Right lobe of liver (tissue), 6 donors: ENCODE measurements around the gene MRGPRG. TPM values are rescaled to one million over a fixed set of nuclear protein-coding genes. Genes with fewer than 3 reads are reported as not detected.

ENCODE experiments used
- ATAC-seq, 4 donors: fragments of 200-7000 bp; cut with Tn5 transposase; one replicate each; pipeline ENCODE4 v1.9.1; 2020; ENCODE audit warnings: mild to moderate bottlenecking in 4 of 4, moderate library complexity in 4 of 4
- DNase-seq, 3 donors: peaks; one replicate each; pipeline ENCODE4 v3.0.0-alpha.2; 2020
- H3K27ac ChIP-seq, 3 donors: fragments of 200-600 bp; one replicate each; pipeline ENCODE4 v1.8.0; 2022
- H3K27me3 ChIP-seq, 2 donors: fragments of 200-600 bp; one replicate each; pipeline ENCODE4 v1.8.0; 2022
- H3K36me3 ChIP-seq, 4 donors: fragments of 200-600 bp; sonication (generic) in 1 of 4; one replicate each; pipeline versions ENCODE4 v1.5.1 to v1.8.0; 2017 to 2022; ENCODE audit warnings: control low read depth in 1 of 4
- H3K4me1 ChIP-seq, 4 donors: fragments of 200-600 bp; sonication (generic) in 1 of 4; one replicate each; pipeline versions ENCODE4 v1.5.1 to v1.8.0; 2017 to 2022; ENCODE audit warnings: control low read depth in 1 of 4
- H3K4me3 ChIP-seq, 3 donors: fragments of 200-600 bp; one replicate each; pipeline ENCODE4 v1.8.0; 2022
- H3K9me3 ChIP-seq, 4 donors: fragments of 200-600 bp; sonication (generic) in 1 of 4; one replicate each; pipeline versions ENCODE4 v1.5.1 to v1.8.0; 2017 to 2022; ENCODE audit warnings: control low read depth in 1 of 4
- POLR2A ChIP-seq: fragments of 450-650 bp; IDR thresholded peaks from one replicate; pipeline ENCODE4 v1.6.1; 2017; ENCODE audit warnings: antibody characterized with exemption, mild to moderate bottlenecking
- WGBS: methylation state at CpG from one replicate; pipeline ENCODE4 v1.1.6; 2018; ENCODE audit warnings: low coverage, low lambda C conversion rate; ENCODE audit not compliant: insufficient coverage; ENCODE audit errors: missing lambda C conversion rate; 5-methylcytosine and 5-hydroxymethylcytosine counted together
- intact Hi-C, 2 donors: fragments of 100-400 bp; cut with DNase I; formaldehyde crosslinking; loops; one replicate each; pipeline versions ENCODE4 v1.11.2 to v1.14.1; 2022
- total RNA-seq, 6 experiments: library from RNA; depleted of rRNA in 2 of 6; stranded (reverse); fragments of >200 nt in 2 of 6; fragmentation: NEBNext Ultra II Directional in 3 of 6; extraction: Animal tissue kit (Norgen Biotek cat#: 25700) in 3 of 6; gene quantifications; one replicate each; pipeline versions ENCODE4 v1.1.0 to v1.2.4, GENCODE V29; 2016 to 2023
- TF ChIP-seq, protein P1 (sequence below), 4 donors: fragments of 200-600 bp in 3 of 4; fragments of 450-650 bp in 1 of 4; IDR thresholded peaks; one replicate each; pipeline versions ENCODE4 v1.5.1 to v1.8.0; 2016 to 2022; ENCODE audit warnings: antibody characterized with exemption in 4 of 4, mild to moderate bottlenecking in 2 of 4
- donor health status: DM: no; HTN: yes; CAD: no.
- donor health status: DM: no; HTN: no; CAD: no.
- donor health status: DM: no; HTN: no; CAD: no.
- donor health status: DM: no; HTN: yes; CAD: no.
- donor health status: DM: no; HTN: yes; CAD: no.

Gene MRGPRG
- total RNA-seq, 6 experiments from 2014 or later = not detected

DNA sequence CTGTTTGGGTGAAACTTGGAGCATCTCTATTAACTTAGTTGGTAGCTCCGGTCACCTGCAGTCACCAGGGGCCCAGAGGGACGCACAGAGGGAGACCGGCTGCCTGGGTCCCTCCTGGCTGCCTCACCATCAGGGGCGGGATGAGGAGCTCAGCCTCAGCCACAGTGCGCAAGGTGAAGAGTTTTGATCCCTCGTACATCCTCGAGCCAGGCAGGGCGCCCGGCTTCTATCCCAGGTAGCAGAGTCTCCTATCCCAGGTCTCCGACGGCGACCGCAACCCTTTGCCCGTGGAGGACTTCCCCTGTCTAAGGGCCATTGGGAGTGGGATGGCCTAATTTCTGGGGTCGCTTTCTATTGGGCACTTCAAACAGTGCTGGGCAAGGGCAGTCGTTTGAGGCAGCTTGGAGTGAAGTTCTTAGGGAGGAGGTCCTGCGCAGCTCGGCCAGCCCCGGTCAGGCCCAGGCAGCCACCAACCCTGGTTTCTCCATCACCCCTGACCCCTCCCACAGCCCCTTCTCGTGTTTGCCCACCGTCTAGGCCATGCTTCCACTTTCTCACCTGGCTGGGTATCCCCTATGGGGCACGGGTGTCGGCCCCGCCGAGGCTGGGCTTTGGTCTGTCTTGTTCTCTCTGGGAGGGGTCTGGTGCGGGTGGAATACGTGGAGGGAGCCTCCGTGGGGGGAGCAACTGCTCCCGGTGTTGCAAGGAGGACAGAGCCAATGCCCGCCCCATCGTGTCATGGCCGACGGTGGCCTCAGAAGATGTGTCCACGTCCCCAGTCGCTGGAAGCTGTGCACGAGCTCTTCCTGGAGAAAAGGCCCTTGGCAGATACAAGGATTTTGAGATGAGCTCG is 3.6 kb upstream of the MRGPRG start:
- Histone ChIP-seq H3K4me3 (no peak overlapping the region), H3K27me3 (no peaks in the 10 kb centered on the region), H3K4me1 (no peaks in the 10 kb centered on the region), H3K9me3 (no peaks in the 10 kb centered on the region), H3K36me3 (no peaks in the 10 kb centered on the region), H3K27ac (no peak overlapping the region)
- intact Hi-C loops = loop anchor here in 1 of 2 donors (10.0 kb wide), 1 partner anchor 117 kb away; no protein-coding TSS in a partner anchor
- DNase-seq = peak in 2 of 3 donors; percentile 36 to 53
- 44% methylated on average over 22 of the region's 37 CpGs for WGBS
- TF ChIP-seq, protein P1, sequence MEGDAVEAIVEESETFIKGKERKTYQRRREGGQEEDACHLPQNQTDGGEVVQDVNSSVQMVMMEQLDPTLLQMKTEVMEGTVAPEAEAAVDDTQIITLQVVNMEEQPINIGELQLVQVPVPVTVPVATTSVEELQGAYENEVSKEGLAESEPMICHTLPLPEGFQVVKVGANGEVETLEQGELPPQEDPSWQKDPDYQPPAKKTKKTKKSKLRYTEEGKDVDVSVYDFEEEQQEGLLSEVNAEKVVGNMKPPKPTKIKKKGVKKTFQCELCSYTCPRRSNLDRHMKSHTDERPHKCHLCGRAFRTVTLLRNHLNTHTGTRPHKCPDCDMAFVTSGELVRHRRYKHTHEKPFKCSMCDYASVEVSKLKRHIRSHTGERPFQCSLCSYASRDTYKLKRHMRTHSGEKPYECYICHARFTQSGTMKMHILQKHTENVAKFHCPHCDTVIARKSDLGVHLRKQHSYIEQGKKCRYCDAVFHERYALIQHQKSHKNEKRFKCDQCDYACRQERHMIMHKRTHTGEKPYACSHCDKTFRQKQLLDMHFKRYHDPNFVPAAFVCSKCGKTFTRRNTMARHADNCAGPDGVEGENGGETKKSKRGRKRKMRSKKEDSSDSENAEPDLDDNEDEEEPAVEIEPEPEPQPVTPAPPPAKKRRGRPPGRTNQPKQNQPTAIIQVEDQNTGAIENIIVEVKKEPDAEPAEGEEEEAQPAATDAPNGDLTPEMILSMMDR (IDR thresholded peaks at IDR 0.05) = no peak
- TF ChIP-seq POLR2A = no peak
- no peak for ATAC-seq

DNA sequence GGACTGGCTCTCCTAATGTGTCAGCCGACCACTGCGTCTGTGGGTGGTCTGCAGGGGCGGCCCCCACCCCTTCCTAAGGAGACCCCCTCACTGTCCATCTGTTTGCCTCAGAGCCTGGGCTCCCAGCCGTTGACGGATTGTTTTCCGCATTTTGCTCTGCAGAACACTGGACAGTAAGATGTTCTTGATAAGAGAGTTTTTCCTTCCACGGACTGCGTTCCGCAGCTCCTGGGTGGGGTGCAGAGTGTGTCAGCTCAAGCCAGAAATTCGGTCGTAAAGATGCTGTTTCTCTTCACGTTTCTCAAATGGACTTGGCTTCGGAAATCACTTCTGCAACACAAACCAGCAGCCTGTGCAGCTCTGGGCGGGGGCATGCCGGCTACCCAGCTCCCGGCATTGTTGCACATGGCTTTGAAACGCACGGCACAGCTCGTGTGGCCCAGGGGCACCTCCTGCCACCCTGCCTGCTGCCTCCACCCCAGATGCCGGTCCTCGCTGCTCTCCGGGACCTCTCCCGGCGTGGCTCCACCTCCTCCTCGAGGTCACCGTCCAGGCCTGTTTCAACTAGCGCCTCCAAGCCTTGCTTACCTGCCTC is 2.9 kb upstream of the MRGPRG start:
- H3K36me3 ChIP-seq = no peaks in the 10 kb centered on the region
- H3K4me1 ChIP-seq = no peaks in the 10 kb centered on the region
- no peak for TF ChIP-seq POLR2A
- TF ChIP-seq, protein P1 (IDR thresholded peaks at IDR 0.05) = no peak
- intact Hi-C loops = loop anchor here in 1 of 2 donors (10.0 kb wide), 1 partner anchor 117 kb away; no protein-coding TSS in a partner anchor
- no peaks in the 10 kb centered on the region for H3K27me3 ChIP-seq
- DNase-seq = peak in 1 of 3 donors; percentile 36
- H3K9me3 ChIP-seq = no peaks in the 10 kb centered on the region
- ATAC-seq = no peak
- H3K27ac ChIP-seq = no peak overlapping the region
- WGBS = 42% methylated on average over 16 of the region's 27 CpGs
- H3K4me3 ChIP-seq = no peak overlapping the region

DNA sequence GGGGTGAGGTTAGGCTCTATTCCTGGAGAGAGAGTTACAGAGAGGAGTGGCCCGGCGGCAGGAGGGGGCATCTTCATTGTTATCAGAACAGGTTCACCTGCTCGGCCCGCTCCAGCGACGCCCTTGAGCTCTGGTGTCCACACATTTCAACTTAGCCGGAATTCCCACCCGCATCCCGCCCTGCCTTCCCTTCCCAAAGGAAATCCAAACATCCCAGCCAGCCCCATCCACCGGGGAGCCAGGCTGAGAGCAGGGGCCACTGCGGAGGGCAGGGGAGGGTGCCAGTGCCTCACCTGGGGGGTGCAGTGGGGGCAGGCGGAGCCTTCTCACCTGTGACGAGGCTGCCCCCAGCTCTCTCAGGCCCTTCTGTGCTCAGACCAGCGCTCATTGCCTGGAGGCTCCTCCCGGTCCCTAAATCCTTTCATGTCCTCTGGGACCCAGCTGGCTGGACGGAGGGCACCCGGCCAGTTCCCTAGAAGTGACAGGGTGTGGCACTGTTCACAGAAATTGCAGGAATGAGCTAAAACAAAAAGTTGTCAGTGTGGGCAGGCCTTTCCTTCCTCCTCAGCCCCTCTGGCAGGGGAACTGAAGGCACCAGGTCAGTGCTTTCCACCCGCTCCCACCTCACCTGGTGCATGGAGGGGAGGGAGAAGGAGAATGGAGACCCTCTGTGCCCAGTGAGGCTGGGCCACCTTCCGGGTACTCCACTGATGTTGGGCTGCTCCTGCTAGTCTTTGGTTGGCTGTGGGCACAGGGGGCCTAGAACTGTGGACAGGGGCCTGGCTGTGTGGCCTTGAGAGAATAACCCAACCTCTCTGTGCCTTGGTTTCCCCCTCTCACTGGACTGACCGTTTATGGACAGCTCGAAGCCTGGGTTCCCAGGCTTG is 2.2 kb upstream of the MRGPRG start:
- Histone ChIP-seq H3K27ac (no peak overlapping the region), H3K9me3 (no peaks in the 10 kb centered on the region), H3K27me3 (no peaks in the 10 kb centered on the region), H3K36me3 (no peaks in the 10 kb centered on the region), H3K4me1 (no peaks in the 10 kb centered on the region), H3K4me3 (no peak overlapping the region)
- TF ChIP-seq, protein P1 (IDR thresholded peaks at IDR 0.05) = no peak
- TF ChIP-seq POLR2A = no peak
- WGBS = 29% methylated on average over 10 of the region's 21 CpGs
- ATAC-seq (no peak), DNase-seq (peak in 1 of 3 donors; percentile 40)
- intact Hi-C loops = loop anchor here in 1 of 2 donors (10.0 kb wide), 1 partner anchor 116 kb away; no protein-coding TSS in a partner anchor

DNA sequence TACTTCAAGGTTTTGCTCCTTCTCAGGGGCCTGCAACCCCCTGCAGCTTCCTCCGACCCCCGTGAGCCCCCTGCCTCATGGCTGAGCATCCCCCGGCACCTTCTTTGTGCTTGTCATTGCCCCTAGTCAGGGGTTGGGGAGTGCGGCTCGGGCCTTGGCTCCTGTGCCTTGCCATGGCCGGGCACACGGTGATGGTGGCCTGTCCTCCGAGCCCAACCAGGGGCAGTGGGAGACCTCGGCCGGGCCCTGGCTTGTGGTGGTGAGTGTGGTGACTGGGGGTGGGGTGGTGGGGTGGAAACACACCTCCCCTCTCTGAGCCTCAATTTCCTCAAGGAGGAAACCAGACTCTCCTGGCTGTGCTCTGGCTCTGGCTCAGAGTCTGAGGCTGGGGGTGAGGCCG is 1.5 kb upstream of the MRGPRG start:
- H3K9me3 ChIP-seq = no peaks in the 10 kb centered on the region
- no peaks in the 10 kb centered on the region for H3K36me3 ChIP-seq
- ATAC-seq = no peak
- H3K4me1 ChIP-seq = no peaks in the 10 kb centered on the region
- WGBS = 32% methylated on average over 7 of the region's 11 CpGs
- intact Hi-C loops = loop anchor here in 1 of 2 donors (10.0 kb wide), 1 partner anchor 115 kb away; no protein-coding TSS in a partner anchor
- H3K27ac ChIP-seq = no peak overlapping the region
- no peaks in the 10 kb centered on the region for H3K27me3 ChIP-seq
- TF ChIP-seq, protein P1 (IDR thresholded peaks at IDR 0.05) = no peak
- no peak for TF ChIP-seq POLR2A
- H3K4me3 ChIP-seq = no peak overlapping the region
- DNase-seq = no peak
